ENCODE measurements around the gene UBC.

UBC gene

DNA sequence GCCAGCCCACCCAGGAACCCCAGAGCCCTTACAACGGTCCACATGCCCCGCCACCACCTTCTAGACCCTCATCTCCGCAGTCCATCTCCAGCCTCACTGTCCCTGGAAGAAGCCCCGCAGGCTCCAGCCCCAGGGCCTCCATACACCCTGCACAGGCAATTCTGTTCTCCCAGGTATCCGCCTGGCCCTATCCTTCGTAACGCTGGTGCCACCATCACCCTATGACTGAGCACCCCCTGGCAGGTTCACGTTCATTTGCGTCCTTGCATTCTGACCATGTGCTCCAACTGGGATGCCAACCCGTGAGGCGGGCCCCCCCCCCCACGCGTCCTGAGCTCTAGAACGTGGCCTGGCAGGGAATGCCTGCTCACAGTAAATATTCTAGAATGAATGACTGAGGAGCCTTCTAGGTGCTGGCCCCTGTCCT, 50.1 kb downstream of the UBC start:
- no peak for DNase-seq (ENCODE audit: low read depth in 2 of 2)

DNA sequence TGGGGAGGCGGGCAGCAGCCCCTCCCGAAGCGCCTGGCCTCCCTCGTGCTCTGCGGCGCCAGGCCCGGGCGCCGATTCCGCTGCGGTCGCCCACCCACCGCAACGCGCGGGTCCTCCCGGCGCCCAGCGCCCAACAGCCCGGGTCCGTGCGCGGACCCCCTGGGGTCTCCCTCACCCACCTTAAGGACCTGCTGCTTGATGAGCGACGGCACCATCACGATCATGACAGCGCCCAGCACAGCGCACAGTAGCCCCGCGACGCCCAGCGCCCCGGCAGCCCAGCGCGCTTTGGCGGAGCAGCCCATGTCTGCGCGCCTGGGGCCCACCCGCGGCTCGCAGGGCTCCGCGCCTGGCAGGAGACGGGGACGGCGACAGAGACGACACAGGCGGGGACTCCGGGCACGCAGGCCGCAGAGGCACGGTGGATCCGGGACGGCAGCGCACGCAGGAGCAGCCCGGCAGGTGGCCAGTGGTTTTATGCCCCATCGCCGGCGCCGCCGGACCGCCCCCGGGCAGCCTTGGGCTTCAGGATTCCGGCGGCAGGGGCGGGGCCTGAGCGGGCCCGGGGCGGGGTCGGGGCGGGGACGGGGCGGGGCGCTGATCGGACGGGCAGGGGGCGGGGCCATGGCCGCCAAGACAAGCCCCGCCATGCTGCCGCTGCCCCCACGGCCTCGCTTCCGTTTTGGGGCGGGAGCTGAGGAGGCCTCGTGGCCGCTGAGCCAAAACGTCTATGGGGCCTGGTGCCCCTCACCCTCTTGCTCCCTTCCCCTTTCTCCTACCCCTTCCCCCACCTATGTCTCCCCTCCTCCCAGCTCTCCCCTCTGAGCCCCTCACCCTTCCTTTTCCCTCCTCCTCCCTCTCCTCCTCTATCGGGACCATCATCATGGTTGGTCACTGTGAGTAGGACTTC, 50.8 kb downstream of the UBC start, which contains the start of gene SCARB1:
Gene SCARB1, minus strand, starts transcription at position 449 of the 910 bp plus-strand sequence. Its CDS starts 144 bp downstream, at position 305.
- DNase-seq (ENCODE audit: low read depth in 2 of 2): peak; percentile 69 to 80

DNA sequence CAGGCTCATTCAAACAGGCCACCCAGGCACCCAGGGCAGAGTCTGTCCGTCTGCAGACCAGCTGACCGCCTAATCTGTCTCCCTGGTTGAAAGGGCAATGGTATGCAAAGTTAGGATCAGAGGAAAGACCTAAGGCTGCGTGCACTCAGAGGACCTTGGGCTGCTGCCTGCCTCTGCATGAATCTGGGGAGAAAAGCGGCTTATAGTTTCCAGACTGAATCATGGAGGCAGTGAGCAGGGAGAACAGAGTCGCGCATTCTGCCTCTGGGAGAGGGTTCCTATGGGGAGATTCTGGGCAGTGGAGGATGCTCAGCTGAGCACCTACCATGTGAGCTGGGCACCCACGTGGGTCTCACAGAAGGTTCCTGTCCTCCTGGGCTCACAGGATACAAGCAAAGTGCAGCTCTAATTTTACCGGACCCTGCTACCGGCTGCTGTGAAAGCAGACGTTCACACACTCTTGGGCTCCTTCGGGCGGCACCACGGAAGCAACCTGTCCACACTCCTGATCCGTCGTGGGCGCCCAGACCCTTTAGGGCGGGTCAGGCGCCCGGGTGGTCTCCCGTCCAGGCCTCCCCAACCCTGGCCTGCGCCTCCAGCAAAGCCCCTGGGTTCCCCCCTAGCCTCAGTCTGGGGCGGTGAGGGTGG, 51.6 kb downstream of the UBC start:
- peak in 1 of 2 donors; percentile 5 for DNase-seq (ENCODE audit: low read depth in 2 of 2)

DNA sequence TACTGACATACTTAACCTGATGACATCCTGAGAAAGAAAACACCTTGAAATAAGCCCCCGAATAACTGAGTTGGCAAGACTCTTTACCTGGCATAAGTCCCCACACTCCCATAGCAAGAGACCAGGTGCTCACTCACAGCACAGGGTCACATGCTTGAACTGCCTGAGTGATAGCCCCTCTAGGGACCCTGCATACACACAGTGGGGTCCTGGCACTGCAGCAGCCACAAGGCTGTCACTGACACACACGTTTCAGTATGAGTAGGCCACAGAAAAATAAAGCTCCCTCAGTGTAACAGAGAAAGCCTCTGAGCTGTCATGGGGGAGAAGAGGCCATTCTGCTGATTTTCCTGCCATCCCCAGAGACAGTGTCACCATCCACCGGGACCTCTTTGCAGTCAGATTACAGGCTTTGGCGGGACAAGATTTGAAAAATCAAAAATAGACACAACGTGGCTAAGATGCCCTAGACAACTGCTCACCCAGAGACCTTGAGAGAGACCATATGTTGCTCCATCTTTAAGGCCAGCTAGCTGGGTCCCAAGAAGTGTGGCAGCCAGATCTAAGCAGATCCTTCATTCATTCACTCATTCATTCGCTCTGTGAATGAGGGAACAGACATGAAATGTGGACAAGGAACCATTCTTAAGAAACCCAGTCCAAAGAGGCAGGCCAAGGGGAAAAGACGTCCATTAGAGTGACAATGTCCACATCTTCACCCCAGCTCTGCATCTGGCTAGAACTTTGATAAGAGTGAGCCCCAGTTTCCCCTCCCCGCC, 52.4 kb downstream of the UBC start:
- no peak for DNase-seq (ENCODE audit: low read depth in 2 of 2)

Measured in stimulated activated CD4-positive, alpha-beta T cell treated with anti-CD3 and anti-CD28 coated beads, Interleukin-1b, Interleukin-23, amount 100 ng/mL, for 4 hours (primary cell).